Right lobe of liver (tissue), 4 donors: ENCODE data around the gene SEC24A.

Experiments
- POLR2A ChIP-seq: fragments of 450-650 bp; IDR thresholded peaks from one replicate; pipeline ENCODE4 v1.6.1; 2017; ENCODE audit warnings: antibody characterized with exemption, mild to moderate bottlenecking
- TF ChIP-seq, protein P1 (sequence below), 4 donors: fragments of 200-600 bp in 3 of 4; fragments of 450-650 bp in 1 of 4; IDR thresholded peaks; one replicate each; pipeline versions ENCODE4 v1.5.1 to v1.8.0; 2016 to 2022; ENCODE audit warnings: antibody characterized with exemption in 4 of 4, mild to moderate bottlenecking in 2 of 4
- donor health status: DM: no; HTN: no; CAD: no.
- donor health status: DM: no; HTN: no; CAD: no.
- donor health status: DM: no; HTN: yes; CAD: no.

DNA sequence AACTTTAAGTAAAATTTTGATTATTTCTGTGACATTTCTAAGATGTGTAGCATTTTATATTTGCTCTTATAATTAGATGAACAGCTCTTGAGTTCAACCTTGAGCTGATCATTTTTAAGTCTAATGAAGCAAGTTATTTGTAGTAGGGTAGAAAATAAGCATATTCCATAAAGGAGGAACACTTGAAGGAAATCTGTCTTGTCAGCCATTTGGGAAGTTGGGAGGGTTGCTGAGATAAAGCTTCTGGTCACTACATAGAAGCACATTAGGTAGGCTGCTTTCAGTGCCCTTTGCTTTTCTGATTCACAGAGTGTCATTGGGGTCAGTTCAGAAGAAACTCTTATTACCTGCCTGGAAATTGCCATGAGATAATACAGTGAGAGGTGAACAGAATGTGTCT is 44.1 kb downstream of the SEC24A start:
- TF ChIP-seq POLR2A, result no peak
- TF ChIP-seq, protein P1, sequence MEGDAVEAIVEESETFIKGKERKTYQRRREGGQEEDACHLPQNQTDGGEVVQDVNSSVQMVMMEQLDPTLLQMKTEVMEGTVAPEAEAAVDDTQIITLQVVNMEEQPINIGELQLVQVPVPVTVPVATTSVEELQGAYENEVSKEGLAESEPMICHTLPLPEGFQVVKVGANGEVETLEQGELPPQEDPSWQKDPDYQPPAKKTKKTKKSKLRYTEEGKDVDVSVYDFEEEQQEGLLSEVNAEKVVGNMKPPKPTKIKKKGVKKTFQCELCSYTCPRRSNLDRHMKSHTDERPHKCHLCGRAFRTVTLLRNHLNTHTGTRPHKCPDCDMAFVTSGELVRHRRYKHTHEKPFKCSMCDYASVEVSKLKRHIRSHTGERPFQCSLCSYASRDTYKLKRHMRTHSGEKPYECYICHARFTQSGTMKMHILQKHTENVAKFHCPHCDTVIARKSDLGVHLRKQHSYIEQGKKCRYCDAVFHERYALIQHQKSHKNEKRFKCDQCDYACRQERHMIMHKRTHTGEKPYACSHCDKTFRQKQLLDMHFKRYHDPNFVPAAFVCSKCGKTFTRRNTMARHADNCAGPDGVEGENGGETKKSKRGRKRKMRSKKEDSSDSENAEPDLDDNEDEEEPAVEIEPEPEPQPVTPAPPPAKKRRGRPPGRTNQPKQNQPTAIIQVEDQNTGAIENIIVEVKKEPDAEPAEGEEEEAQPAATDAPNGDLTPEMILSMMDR (IDR thresholded peaks at IDR 0.05), result no peak
